Fibroblast of peridontal ligament (primary cell): Measurements from ENCODE around the gene PITPNM3.

Experiments
- DNase-seq: peaks from one replicate; pipeline ENCODE4 v3.0.0-alpha.2; 2010; ENCODE audit errors: extremely low read depth

The PITPNM3 gene

DNA sequence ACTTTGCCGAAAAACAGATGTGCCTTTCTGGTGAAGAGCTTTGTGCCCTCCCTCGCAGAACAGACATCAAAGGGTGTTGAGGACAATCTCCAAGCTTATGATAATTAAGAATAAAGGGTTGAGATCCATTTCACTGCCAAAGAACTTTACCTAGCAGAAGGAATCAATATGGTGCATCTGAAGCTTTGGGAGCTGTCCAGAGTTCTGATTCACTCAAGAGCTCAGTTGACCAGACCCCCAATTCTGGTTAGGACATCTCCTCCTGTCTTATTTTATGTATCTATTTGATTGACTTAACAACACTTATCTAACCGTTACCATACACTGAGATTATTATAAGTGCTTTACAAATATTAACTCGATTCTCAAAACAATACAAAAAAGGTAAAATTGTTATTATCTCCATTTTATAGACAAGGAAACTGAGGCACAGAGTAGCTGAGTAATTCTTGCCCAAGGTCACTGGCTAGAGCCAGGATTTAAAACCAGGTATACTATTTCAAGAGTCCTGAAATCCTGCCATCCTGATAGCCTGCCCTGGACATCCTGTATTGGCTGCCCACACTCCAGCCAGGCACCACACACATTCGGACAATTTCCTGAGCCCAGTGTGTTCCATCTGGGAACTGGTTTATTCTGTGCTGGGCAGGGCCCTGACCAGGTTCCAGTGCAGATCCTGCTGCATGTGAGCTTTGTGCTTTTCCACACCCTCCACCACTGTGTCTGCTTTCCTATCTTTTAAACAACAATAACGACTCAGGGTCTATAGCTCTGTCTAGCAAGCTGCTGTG lies 29.8 kb downstream of the PITPNM3 start:
- DNase-seq, result peak; percentile 13

DNA sequence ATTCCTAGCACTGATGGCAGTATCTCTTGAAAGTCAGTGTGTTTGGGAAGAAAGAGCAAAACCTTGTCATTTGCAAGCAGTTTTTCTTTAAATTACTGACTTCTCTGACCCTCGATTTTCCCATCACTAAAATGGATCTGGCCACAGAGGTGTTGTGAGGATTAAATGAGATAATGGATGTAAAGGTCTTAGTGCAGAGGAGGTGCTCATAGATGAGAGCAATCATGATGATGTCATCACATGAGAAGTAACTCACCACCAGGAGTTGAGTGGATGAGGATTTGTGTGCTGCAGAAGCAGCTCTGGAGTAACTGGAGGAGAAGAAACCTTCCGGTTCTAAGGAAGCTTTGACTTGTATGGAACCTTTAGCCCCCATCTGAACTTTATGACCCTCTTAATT lies 30.6 kb downstream of the PITPNM3 start:
- no peak for DNase-seq

DNA sequence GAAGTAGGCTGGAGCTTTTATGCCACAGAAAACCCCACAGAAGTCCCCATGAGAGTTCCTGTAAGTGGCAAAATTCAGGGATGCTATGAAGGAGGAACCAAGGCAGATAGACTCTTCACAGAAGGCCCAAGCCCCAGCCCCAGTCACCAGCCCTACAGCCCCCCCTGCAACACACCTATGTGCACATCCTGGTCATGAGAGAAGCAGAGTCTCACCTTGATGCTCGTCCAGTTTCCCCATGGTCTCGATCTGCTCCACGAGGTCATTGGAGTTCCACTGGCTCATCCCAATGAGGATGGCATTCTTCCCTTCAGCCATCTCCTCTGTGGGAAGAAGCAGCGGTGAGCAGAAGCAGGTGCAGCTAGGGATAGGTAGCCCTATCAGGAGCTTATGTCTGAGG lies 31.2 kb downstream of the PITPNM3 start:
- DNase-seq, result no peak

DNA sequence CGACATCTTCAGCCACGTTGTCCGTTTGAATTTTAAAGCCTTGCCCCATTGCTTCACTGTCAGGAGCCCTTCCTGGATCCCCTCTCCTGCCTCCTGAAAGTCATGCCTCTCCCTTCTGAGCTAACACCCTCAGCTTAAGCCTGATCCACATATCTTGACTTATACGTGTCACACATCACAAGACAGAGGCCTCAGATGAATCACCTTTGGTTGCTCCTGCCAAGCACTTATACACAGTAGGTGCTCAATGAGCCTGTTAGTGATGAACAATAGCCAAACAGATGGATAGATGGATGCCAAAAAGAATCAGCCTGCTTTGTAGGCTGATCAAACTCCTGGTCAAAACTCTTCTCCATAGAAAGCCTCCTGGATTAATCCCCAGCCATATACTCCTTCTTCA lies 31.8 kb downstream of the PITPNM3 start:
- DNase-seq, result no peak

DNA sequence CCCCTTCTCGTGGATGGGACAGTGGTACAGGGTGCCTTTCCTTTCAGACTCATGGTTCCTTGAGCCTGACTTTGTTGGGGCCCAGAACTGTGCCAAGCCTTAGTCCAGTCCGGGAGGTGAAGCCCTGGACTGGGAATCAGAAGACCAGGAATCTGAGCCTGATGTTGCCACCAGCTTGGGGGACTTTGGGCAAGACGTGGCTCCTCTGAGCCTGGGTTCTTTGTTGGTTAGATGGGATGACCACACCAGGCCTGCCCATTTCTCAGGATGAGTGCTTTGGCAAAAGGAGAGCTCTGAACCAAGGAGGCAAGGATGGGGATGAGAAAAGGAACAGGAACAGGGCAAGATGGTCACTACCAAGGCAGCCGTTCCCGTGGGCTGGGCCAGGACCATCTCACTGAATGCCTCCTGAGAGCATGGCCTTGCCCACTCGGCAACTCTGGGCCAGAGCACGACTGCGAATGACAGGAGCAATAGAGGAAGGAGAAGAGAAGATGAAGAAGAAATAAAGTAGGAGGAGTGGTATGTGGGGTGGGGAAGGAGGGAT lies 32.5 kb downstream of the PITPNM3 start:
- no peak for DNase-seq

DNA sequence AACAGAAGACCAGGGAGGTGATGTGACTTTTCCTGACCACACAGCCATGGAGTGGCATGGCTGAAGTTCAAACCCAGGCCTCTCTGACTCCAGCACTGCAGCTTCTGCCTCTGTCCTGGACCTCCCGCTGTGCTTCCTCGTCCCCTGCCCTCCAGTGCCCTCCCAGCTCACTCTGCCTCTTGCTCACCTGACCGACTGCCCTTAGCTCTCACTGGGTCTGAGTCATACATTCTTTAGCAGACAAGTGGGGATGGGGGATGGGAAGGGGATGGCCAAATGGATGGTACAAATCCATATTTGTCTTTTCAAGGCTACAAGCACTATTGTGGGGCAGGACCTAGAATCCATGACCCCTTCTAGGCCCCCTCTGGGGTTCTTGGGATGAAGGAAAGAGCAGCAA lies 33.0 kb downstream of the PITPNM3 start:
- DNase-seq, result no peak

DNA sequence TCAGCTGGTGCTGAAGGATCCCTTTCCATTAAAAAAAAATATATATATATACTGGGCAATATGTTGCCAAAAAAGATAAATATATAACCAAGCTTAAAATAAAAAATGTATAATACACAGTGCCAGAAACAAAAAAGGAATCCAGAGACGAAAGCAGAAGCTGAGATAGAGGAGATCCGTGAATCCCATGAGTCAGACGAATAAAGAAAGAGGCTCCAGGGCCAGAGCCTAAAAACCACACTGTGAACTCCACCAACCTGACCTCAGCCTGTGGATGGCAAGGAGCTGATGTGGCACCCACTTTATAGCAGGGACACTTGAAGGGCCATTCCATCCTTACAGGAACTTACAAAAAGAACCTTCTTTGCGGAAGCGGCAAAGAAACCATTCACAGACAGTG lies 34.8 kb downstream of the PITPNM3 start:
- no peak for DNase-seq

DNA sequence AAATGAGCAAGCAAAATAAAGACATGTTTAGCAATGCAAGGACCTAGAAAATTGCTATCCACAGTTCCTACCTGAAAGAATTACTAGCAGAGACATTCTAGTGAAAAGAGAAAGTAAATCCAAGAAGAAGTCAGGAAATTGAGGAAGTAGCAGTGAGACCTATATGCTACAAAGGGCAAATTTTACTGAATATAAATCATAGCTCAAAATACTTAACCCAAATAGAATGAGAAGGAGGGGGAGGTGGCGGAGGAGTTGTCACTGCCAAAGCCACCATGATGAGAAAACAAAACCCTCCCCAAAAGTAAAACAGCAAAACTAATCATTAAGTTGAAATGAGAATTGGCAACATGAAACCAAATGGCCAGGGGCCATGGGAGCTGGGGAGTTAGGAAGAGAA lies 39.3 kb downstream of the PITPNM3 start:
- no peak for DNase-seq

DNA sequence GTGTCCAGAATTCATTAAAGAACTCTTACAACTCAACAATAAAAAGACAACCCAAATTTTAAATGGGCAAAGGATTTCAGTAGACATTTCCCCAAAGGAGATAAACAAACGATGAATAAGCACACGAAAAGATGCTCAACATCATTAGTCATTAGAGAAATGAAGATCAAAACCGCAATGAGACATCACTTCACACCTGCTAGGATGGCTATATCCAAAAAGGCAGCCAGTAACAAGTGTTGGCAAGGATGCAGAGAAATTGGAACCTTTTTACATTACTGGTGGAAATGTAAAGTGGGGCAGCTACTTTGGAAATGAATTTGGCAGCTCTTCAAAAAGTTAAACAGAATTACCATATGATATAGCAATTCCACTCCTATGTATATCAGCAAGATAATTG lies 42.0 kb downstream of the PITPNM3 start:
- DNase-seq, result no peak

DNA sequence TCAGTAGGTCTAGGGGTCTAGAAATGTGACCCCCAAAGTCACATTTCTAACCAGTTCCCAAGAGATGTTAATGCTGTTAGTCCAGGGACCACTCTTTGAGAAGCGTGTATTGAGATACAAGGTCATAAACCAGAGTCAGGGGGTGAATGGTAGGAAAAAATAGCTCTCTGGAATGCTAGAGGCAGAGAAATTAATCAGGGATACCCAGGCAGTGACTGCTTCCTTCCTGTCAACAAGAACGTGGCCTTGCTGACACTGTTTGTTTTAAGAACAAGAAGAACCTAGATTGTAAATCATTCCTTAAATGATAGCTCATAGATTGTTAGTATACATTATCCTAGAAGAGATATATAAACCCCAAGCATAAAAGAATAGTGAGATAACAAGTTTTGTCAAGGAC lies 43.8 kb downstream of the PITPNM3 start:
- DNase-seq, result no peak

DNA sequence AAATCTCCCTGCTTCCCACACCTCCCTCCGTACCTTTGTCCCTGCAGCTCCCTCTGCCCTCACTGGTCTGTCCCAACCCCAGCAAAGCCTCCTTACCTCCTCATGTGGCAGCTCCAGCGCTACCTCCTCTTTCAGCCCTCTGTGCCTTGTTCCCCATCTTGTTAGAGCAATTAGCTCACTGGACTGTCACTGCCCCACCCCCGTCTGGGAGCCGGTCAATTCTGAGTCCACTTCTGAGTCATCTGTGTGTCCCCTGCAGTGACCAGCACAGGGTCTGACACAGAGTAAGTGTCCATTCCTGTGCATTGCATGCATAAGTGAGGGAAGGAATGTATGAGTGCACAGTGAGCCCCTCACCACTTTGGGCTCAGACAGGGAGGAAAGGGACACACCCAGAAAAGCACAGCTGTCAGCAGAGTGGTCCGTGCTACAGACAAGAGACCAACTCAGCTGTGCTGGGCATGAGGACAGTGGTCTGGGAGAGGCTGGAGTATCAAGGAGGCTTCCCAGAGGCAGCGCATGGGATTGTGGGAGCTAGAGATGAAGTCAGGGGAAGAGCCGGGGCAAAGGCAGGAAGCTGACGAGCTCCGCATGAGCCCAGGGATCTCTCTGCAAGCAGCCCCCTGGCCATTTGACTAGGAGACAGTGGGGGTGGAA lies 45.9 kb downstream of the PITPNM3 start:
- DNase-seq, result no peak

DNA sequence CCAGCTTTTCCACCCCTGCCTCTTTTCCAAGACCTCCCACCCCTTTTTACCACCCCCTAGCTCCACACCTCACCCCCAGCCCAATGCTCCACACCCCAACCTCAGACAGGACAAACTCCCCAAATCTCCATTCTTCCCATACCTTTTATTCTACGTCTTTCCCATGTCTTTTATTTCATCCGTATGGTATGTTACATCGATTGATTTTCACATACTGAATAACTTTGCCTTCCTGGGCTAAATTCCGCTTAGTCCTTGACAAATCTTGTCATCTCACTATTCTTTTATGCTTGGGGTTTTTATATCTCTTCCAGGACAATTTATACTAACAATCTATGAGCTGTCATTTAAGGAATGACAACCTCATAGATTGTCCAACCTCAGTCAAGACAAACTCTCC lies 46.4 kb downstream of the PITPNM3 start:
- DNase-seq, result no peak

DNA sequence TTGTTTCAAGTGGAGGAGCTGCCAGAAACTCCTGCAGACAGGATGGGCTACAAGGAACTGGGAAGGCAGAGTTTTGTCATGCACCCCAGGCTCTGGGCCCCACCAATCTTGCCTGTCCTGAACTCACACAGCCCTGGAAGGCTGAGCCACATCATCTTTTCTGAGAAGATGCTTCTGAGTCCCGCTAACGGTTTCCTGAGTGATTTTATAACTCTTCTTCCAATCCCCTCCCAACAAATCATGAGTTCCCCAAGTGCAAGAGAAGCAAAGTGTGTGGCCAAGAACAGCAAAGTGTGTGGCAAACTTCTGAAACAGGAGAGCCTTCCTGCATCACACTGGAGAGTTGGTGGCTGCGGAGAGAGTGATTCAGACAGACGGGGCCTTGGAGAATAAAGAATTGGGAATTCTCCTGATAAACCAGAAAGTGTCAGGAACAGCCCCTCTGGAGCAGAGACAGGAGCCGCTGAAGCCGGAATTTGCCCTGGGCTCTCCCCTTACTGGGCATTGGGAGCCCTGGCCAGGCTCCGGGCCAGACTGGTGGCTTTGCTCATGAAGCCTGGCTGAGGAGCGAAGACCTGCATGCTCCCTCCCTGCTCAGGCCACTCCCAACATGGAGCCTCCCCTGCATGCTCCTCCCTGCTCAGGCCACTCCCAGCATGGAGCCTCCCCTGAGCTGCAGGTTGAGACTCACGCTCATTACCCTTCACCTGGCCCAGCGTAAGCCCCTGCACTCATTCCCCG lies 47.2 kb downstream of the PITPNM3 start:
- peak; percentile 66 for DNase-seq

DNA sequence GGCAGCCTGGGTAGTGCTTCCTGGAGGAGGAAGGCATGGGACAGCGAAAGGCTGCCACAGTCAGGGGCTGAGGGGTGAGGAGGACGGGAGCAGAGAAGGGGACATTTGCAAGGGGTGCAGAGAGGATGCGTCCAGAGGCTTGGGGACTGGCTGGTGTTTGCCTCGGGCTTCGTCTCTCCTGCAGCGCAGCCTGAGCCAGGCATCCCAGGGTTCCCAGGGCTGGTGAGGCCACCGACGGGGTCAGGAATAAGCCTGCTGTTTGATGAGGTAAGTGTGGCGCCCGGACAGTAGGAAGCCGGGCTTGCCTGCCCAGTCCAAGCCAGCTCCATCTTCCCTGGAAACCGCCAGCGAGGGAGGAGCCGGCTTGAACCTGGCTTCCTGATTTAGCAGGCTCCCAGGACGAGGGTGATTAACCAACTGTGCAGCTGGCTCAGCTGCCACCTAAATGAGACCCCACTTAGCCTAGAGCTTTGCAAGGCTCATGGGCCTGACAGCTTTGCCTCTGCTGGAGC lies 47.8 kb downstream of the PITPNM3 start:
- DNase-seq, result no peak

DNA sequence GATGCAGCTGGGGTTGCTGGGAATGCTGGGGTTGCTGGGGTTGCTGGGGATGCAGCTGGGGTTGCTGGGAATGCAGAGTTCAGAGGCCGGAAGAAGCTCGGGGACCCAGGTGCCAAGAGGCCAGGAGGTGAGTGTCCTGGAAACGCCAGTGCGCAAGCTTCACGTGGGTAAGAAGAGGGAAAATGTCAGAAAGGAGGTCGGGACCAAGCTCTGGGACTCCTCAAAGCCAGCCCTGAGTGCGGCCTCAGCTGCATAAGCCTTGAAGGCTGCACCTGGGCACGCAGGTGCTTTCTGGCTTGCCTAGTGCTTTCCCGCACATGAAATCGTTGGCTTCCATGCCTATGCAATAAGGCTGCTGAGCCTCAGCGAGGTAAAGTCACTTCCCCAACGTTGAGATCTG lies 48.3 kb downstream of the PITPNM3 start:
- no peak for DNase-seq

DNA sequence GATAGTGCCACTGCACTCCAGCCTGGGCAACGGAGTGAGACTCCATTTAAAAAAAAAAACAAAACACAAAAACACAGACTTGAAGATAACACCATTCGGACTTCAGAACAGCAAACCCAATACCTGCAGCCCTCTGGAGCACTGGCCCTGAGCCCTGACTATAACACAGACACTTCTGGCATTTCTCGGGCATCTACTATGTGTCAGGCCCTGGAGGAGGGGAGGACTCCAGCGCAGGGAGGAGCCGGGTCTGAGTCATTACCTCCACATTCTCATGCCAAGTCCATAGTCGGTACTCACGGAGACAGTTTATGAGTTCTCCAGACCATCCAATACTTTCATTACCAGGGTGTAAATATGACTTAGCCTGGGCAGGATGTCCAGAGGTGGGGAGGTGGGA lies 48.8 kb downstream of the PITPNM3 start:
- DNase-seq, result peak; percentile 65

DNA sequence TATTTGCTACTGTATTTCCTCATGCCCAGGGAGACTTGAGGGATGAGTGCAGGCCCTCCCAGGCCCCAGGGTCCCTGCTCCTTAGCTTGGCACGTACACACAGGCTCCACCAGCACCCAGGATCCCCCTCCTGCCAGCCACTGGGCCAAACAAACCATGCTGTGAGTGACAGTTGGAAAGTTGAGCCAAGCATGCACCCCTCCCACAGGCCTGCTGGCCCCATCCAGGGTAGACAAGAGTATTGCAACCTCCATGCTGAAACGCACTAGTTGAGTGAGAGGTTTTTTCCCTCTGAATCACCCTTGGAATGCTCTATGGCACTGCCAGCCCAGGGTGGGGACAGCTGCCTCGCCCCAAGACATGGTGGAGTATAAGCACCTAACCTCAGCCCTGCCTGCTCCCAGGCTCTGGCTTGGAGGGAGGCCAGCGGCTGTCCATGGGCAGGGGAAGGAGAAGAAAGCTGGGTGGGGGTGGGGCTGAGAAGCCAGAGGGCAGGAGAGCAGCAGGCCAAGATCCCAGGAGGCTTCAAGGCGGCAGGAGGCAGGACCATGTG lies 49.6 kb downstream of the PITPNM3 start:
- DNase-seq, result peak; percentile 18

DNA sequence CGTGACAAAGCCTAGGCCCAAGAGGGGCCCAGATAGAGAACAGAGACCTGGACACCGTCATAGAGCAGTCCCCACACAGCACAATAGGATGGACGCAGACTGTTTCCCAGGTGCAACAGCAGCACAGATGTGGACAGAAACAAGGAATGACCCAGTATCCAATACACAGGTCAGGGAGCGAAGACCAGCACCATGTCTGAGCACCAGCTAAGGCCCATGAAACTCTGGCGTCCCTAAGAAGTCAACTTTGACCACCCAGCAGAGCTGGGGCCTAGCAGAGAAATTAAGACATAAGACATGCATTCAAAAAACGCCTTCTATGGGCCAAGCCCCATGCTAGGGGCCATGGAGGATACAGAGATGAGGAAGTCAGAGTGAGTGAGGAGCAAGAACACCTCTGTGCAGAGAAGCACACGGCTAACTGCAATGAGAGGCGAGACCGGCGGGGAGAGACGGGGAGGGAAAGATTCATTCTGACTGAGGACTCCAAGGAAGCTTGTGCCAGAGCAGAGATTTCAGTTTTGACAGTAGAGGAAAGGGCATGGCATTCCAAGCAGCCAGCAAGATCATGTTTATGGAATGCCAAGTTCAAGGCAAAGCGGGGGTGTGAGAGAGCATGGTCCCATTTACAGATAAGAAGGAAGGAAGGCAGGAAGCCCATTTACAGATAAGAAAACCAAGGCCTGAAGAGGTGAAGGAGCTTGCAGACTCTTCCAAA lies 50.8 kb downstream of the PITPNM3 start:
- DNase-seq, result peak; percentile 18

DNA sequence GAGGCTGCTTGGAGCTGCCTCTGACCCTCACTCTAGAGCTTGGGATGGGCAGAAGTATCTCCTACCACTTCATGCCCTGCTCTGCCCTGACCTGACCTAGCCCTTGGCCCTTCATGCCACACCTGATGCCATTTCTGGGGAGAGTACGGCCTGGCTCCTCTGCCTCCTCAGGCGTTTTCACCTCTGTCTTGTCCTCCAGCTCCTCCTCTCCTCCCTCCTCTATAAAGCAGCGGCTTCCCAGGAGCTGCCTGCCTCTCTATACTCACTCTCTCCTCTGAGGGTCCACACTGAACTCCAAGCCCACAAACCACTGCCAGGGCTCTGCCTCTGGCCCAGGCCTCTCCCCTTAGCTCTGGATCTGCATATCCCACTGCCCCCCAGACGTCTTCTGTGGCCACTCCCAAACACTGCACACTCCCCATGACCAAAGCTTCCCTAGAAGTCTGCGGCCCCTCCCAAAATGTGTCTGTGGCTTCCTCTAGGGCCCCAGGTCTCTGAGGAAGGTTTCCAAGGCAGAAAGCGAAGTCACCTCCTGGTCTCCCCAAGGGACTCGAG lies 52.6 kb downstream of the PITPNM3 start:
- DNase-seq, result no peak

DNA sequence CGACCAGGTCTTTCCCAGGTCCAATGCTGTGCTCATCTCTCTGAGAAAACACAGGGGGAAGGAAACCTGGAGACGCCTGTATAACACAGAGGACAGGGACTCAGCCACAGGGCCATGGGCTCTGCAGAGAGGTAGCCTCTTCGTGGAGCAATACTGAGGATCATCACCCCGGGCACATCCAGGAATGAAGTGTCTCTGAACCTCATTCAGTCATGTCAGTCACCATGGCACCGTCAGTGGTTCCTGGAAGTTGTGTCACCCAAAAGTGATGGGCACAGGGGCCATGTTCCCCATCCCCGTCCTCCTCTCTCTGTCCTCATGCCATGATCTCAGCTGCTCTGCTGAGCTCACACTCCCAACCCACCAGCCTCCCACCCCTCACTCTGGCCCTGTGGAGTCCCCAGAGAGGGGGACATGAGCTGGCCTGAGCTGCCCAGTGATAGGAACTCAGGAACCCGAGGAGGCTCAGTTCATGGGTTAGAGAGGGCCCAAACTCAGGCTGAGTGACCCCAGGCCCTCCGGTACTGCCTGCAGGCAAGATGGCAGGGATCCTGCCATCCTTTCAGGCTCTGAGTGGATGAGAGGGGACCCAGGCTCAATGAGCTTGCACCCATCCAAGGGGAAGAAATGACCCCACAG lies 53.4 kb downstream of the PITPNM3 start:
- no peak for DNase-seq

DNA sequence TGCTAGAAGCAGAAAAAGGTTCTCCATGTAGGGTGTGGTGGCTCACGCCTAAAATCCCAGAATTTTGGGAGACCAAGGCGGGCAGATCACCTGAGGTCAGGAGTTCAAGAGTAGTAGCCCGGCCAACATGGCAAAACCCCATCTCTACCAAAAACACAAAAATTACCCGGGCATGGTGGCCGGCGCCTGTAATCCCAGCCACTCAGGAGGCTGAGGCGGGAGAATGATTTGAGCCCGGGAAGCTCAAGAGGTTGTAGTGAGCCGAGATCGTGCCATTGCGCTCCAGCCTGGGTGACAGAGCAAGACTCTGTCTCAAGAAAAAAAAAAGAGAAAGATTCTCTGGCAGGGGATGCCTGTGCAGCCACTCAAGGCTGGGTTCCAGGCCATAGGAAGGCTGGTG lies 54.2 kb downstream of the PITPNM3 start:
- no peak for DNase-seq
